Upper lobe of left lung (tissue), 4 donors: ENCODE results near the gene SAAL1.

Experiments used
- POLR2A ChIP-seq, 4 donors: fragments of 450-650 bp; IDR thresholded peaks; one replicate each; pipeline ENCODE4 v1.5.1; 2016 to 2017; ENCODE audit warnings: antibody characterized with exemption in 4 of 4, mild to moderate bottlenecking in 2 of 4
- TF ChIP-seq, protein P1 (sequence below), 6 experiments: fragments of 450-650 bp in 4 of 6; fragments of 200-600 bp in 2 of 6; sonication (generic) in 2 of 6; IDR thresholded peaks; one replicate each; pipeline ENCODE4 v1.5.1; 2016 to 2019; ENCODE audit warnings: antibody characterized with exemption in 6 of 6

- TF ChIP-seq, protein P1, sequence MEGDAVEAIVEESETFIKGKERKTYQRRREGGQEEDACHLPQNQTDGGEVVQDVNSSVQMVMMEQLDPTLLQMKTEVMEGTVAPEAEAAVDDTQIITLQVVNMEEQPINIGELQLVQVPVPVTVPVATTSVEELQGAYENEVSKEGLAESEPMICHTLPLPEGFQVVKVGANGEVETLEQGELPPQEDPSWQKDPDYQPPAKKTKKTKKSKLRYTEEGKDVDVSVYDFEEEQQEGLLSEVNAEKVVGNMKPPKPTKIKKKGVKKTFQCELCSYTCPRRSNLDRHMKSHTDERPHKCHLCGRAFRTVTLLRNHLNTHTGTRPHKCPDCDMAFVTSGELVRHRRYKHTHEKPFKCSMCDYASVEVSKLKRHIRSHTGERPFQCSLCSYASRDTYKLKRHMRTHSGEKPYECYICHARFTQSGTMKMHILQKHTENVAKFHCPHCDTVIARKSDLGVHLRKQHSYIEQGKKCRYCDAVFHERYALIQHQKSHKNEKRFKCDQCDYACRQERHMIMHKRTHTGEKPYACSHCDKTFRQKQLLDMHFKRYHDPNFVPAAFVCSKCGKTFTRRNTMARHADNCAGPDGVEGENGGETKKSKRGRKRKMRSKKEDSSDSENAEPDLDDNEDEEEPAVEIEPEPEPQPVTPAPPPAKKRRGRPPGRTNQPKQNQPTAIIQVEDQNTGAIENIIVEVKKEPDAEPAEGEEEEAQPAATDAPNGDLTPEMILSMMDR (IDR thresholded peaks at IDR 0.05), result no peak
- no peak for TF ChIP-seq POLR2A (IDR thresholded peaks at IDR 0.05)
These were observed 49.2 kb downstream of the SAAL1 start for GRCh38 chr11:18056561-18057181.
